ENCODE measurements around the gene CLPSL1.
"Not testable (repeated sequence)": the region's sequence is repeated elsewhere in the genome, so short reads cannot be mapped to it uniquely, and the experiment has no call there.

CLPSL1 gene

GRCh38 chr6:35780719-35781118 lies at the start of gene CLPSL1:
Gene CLPSL1, plus strand, starts transcription at chr6:35781019. Its CDS starts 92 bp downstream, at chr6:35781111.
- CTCF ChIA-PET = no interaction called here
- Mint-ChIP-seq H3K9me3 (no peaks in the 10 kb centered on the region), H3K27ac (no peak within 1 kb of the TSS), H3K36me3 (no peaks in the 10 kb centered on the region), H3K4me1 (peaks cover 5% of the 10 kb centered on the region), H3K27me3 (peaks cover 49% of the 10 kb centered on the region), H3K4me3 (no peak within 1 kb of the TSS)
- no peak for DNase-seq

GRCh38 chr6:35731414-35731735 lies 49.4 kb upstream of the CLPSL1 start:
- H3K4me1 Mint-ChIP-seq = peaks cover 85% of the 10 kb centered on the region
- CTCF ChIA-PET = interaction anchor here (1.4 to 9.2 kb wide), 3 partner anchors 94 to 150 kb away, joined by 3 to 169 read pairs (median 4); no protein-coding TSS in a partner anchor
- peak; percentile 98 for DNase-seq
- H3K4me3 Mint-ChIP-seq = peak overlapping the region; percentile 82
- H3K9me3 Mint-ChIP-seq = no peaks in the 10 kb centered on the region
- no peaks in the 10 kb centered on the region for H3K27me3 Mint-ChIP-seq
- peak overlapping the region; percentile 99 for H3K27ac Mint-ChIP-seq
- no peaks in the 10 kb centered on the region for H3K36me3 Mint-ChIP-seq

GRCh38 chr6:35731736-35732532 lies 48.9 kb upstream of the CLPSL1 start:
- peak overlapping the region; percentile 99 for H3K27ac Mint-ChIP-seq
- H3K9me3 Mint-ChIP-seq = no peaks in the 10 kb centered on the region
- H3K36me3 Mint-ChIP-seq = no peaks in the 10 kb centered on the region
- peaks cover 81% of the 10 kb centered on the region for H3K4me1 Mint-ChIP-seq
- peak overlapping the region; percentile 82 for H3K4me3 Mint-ChIP-seq
- no peaks in the 10 kb centered on the region for H3K27me3 Mint-ChIP-seq
- CTCF ChIA-PET = interaction anchor here (0.7 to 9.2 kb wide), 9 partner anchors 13 to 150 kb away, joined by 3 to 169 read pairs (median 4); no protein-coding TSS in a partner anchor
- DNase-seq = peak; percentile 98

- H3K4me1 Mint-ChIP-seq = peaks cover 74% of the 10 kb centered on the region
- H3K9me3 Mint-ChIP-seq = no peaks in the 10 kb centered on the region
- peak overlapping the region; percentile 15 for H3K27ac Mint-ChIP-seq
- CTCF ChIA-PET = interaction anchor here (0.6 to 9.2 kb wide), 12 partner anchors 93 to 210 kb away, joined by 3 to 169 read pairs (median 4); no protein-coding TSS in a partner anchor
- no peaks in the 10 kb centered on the region for H3K27me3 Mint-ChIP-seq
- H3K36me3 Mint-ChIP-seq = no peaks in the 10 kb centered on the region
- H3K4me3 Mint-ChIP-seq = no peak overlapping the region
- DNase-seq = no peak
Observed at GRCh38 chr6:35733633-35734032, 47.2 kb upstream of the CLPSL1 start.

DNA sequence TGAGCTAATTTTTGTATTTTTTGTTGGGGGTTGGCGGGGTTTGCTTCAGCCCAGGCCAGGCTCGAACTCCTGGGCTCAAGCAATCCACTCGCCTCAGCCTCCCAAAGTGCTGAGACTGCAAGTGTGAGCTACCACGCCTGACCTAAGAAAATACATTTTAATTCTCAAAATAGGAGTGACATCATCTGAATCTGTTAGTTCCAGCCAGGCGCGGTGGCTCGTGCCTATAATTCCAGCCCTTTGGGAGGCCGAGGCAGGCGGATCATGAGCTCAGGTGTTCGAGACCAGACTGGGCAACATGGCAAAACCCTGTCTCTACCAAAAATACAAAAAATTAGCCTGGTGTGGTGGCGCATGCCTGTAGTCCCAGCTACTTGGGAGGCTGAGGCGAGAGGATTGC lies 46.5 kb upstream of the CLPSL1 start:
- H3K4me1 Mint-ChIP-seq = peaks cover 67% of the 10 kb centered on the region
- not testable (repeated sequence) for H3K36me3 Mint-ChIP-seq, H3K4me3 Mint-ChIP-seq, H3K9me3 Mint-ChIP-seq, H3K27me3 Mint-ChIP-seq, H3K27ac Mint-ChIP-seq, DNase-seq
- CTCF ChIA-PET = interaction anchor here (0.6 to 9.2 kb wide), 13 partner anchors 94 to 211 kb away, joined by 3 to 169 read pairs (median 7); no protein-coding TSS in a partner anchor

DNA sequence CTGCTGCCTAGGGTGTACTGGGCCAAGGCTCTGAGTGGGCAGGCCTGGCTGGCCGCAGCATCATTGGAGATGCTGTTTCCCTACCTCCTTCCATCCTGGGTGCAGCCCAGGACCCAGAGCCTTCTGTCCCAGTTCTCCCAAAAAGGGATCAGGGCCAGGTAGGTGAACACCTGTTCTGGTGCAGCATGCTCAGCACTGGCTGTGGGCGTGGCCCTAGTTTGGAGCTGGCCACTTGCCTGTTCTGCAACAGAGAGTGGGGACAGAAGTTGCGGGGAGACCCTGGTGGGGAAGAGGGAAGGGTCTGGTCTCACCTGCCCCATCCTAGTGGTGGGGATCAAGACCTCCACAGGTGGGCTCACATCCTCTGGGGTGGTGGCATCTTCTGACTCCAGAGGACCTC lies 45.4 kb upstream of the CLPSL1 start:
- no peak for DNase-seq
- peaks cover 55% of the 10 kb centered on the region for H3K4me1 Mint-ChIP-seq
- no peak overlapping the region for H3K4me3 Mint-ChIP-seq
- no peaks in the 10 kb centered on the region for H3K9me3 Mint-ChIP-seq
- H3K36me3 Mint-ChIP-seq = no peaks in the 10 kb centered on the region
- CTCF ChIA-PET = interaction anchor here (1.0 to 9.2 kb wide), 21 partner anchors 18 to 268 kb away, joined by 3 to 169 read pairs (median 12); no protein-coding TSS in a partner anchor
- H3K27ac Mint-ChIP-seq = no peak overlapping the region
- no peaks in the 10 kb centered on the region for H3K27me3 Mint-ChIP-seq

- peak; percentile 90 for DNase-seq
- H3K36me3 Mint-ChIP-seq = no peaks in the 10 kb centered on the region
- H3K9me3 Mint-ChIP-seq = no peaks in the 10 kb centered on the region
- H3K27me3 Mint-ChIP-seq = no peaks in the 10 kb centered on the region
- no peak overlapping the region for H3K4me3 Mint-ChIP-seq
- H3K27ac Mint-ChIP-seq = no peak overlapping the region
- peaks cover 48% of the 10 kb centered on the region for H3K4me1 Mint-ChIP-seq
- CTCF ChIA-PET = interaction anchor here (0.7 to 9.2 kb wide), 43 partner anchors 9 to 624 kb away, joined by 3 to 169 read pairs (median 5); partner anchors contain the start of gene PPARD
Observed at GRCh38 chr6:35736253-35736894, 44.4 kb upstream of the CLPSL1 start.

DNA sequence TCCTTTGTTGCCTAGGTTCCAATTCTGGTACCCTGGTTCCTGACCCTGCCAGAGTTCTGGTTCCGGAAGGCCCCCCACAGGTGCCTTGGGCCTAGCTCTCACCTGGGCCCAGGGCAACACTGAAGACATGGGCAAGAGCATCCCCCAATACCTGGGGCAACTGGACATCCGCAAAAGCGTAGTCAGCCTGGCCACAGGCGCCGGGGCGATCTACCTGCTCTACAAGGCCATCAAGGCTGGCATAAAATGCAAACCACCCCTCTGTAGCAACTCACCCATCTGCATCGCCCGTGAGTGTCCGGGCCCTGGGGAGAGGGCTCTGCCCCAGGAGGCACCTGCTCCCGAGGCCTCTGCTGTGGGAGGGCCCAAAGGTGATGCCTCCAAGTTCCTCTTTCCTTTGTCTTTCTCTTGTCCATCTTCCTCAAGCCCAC lies 43.8 kb upstream of the CLPSL1 start, which contains the start of gene ARMC12:
Gene ARMC12 (plus strand): TSS at position 51 of the 431 bp plus-strand sequence. CDS start 77 bp downstream, at position 128.
- Mint-ChIP-seq H3K9me3 (no peaks in the 10 kb centered on the region), H3K4me1 (peaks cover 45% of the 10 kb centered on the region), H3K4me3 (no peak within 1 kb of the TSS), H3K27ac (no peak within 1 kb of the TSS), H3K27me3 (no peaks in the 10 kb centered on the region), H3K36me3 (no peaks in the 10 kb centered on the region)
- DNase-seq = no peak
- CTCF ChIA-PET = interaction anchor here (0.7 to 9.2 kb wide), 55 partner anchors 9 to 624 kb away, joined by 3 to 169 read pairs (median 5); partner anchors contain the start of gene PPARD

GRCh38 chr6:35737413-35738211 lies 43.2 kb upstream of the CLPSL1 start:
- no peak for DNase-seq
- peaks cover 39% of the 10 kb centered on the region for H3K4me1 Mint-ChIP-seq
- H3K27me3 Mint-ChIP-seq = peaks cover 3% of the 10 kb centered on the region
- H3K4me3 Mint-ChIP-seq = no peak overlapping the region
- H3K27ac Mint-ChIP-seq = no peak overlapping the region
- CTCF ChIA-PET = interaction anchor here (0.7 to 9.2 kb wide), 42 partner anchors 9 to 444 kb away, joined by 3 to 169 read pairs (median 5); no protein-coding TSS in a partner anchor
- H3K9me3 Mint-ChIP-seq = no peaks in the 10 kb centered on the region
- H3K36me3 Mint-ChIP-seq = no peaks in the 10 kb centered on the region

GRCh38 chr6:35739645-35740524 lies 40.9 kb upstream of the CLPSL1 start:
- Mint-ChIP-seq H3K9me3 (no peaks in the 10 kb centered on the region), H3K4me3 (no peak overlapping the region), H3K36me3 (no peaks in the 10 kb centered on the region), H3K27ac (no peak overlapping the region), H3K4me1 (peaks cover 22% of the 10 kb centered on the region), H3K27me3 (peaks cover 5% of the 10 kb centered on the region)
- no peak for DNase-seq
- CTCF ChIA-PET = interaction anchor here (1.2 to 9.2 kb wide), 5 partner anchors 158 to 354 kb away, joined by 3 to 169 read pairs (median 5); no protein-coding TSS in a partner anchor

DNA sequence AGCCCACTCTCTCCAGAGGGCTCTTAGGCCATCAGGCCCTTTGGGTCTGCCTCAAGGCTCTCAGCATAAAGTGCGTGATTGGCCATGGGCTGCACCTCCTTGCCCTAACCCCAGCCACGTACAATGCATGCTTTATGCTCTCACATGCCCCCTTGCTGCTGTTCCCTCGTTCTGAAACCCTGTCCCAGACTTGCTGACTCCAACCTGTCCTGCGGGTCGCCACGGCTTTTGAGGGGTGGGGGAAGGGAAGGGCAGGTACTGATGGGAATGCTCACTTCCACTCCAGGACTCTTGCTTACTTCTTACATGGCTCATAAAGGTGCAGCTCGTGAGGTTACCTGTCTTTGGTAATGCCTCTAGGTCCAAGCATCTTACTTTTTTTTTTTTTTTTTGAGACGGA lies 38.0 kb upstream of the CLPSL1 start:
- H3K4me1 Mint-ChIP-seq = no peaks in the 10 kb centered on the region
- no peaks in the 10 kb centered on the region for H3K36me3 Mint-ChIP-seq
- no peak for DNase-seq
- H3K27me3 Mint-ChIP-seq = peaks cover 10% of the 10 kb centered on the region
- peaks cover 7% of the 10 kb centered on the region for H3K9me3 Mint-ChIP-seq
- H3K27ac Mint-ChIP-seq = no peak overlapping the region
- no peak overlapping the region for H3K4me3 Mint-ChIP-seq
- CTCF ChIA-PET = no interaction called here

DNA sequence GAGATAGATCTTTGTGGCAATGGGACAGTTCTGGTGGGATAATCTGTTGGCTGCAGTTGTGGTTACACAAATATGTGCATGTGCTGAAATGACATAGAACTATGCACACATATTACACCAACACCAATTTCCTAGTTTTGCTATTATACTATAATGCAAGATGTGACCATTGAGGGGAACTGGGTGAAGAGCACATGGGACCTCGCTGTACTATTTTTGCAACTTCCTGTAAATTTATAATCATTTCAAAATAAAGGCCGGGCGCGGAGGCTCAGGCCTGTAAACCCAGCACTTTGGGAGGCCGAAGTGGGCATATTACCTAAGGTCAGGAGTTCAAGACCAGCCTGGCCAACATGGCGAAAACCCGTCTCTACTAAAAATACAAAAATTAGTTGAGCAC lies 35.3 kb upstream of the CLPSL1 start:
- CTCF ChIA-PET = no interaction called here
- Mint-ChIP-seq H3K4me1 (no peaks in the 10 kb centered on the region), H3K9me3 (peaks cover 13% of the 10 kb centered on the region), H3K27ac (no peak overlapping the region), H3K27me3 (peaks cover 10% of the 10 kb centered on the region), H3K4me3 (no peak overlapping the region), H3K36me3 (no peaks in the 10 kb centered on the region)
- no peak for DNase-seq

DNA sequence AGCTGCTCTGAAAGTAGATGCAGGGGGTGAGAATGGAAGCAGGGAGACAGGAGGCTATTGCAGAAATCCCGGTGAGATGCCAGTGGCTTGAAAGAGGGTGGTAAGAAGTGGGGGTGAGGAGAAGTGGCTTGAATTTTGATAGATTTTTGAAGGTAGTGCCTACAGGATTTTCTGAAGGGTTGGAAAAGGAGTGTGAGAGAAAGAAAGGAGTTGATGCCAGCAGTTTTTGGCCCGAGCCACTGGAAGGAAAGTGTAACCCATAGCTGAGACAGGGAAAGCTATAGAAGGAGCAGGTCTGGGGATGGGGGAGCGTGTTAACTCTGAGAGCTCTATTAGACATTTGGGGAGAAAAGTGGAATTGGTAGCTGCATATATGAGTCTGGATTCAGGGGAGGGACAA lies 34.3 kb upstream of the CLPSL1 start:
- no peak for DNase-seq
- CTCF ChIA-PET = interaction anchor here (1.0 to 1.5 kb wide), 2 partner anchors 9 to 223 kb away, joined by 3 to 4 read pairs; partner anchors contain the start of gene ARMC12
- Mint-ChIP-seq H3K4me1 (no peaks in the 10 kb centered on the region), H3K36me3 (no peaks in the 10 kb centered on the region), H3K27ac (no peak overlapping the region), H3K27me3 (peaks cover 12% of the 10 kb centered on the region), H3K9me3 (peaks cover 13% of the 10 kb centered on the region), H3K4me3 (no peak overlapping the region)

All from activated naive CD4-positive, alpha-beta T cell treated with anti-CD3 and anti-CD28 coated beads, Interleukin-2, amount 10 ng/mL, durations not matched to agents 7 days and 5 days (primary cell).